HG02970 (cell line): ENCODE results near the gene LBH.

Experiments
- ATAC-seq: cut with Tn5 transposase; IDR thresholded peaks from one replicate; pipeline ENCODE4 v1.9.1; 2021; ENCODE audit warnings: mild to moderate bottlenecking, moderate library complexity, moderate number of reproducible peaks; ENCODE audit not compliant: unreplicated experiment, low FRiP score

The LBH gene

GRCh38 chr2:30233271-30234009 lies 2.1 kb downstream of the LBH start:
- no peak for ATAC-seq

GRCh38 chr2:30234180-30234971 lies 3.0 kb downstream of the LBH start:
- no peak for ATAC-seq

GRCh38 chr2:30235008-30235655 lies 3.8 kb downstream of the LBH start:
- no peak for ATAC-seq

- ATAC-seq, result no peak
Measured at GRCh38 chr2:30235859-30236535, 4.7 kb downstream of the LBH start.

- ATAC-seq, result no peak
Measured at GRCh38 chr2:30236591-30237238, 5.4 kb downstream of the LBH start.

GRCh38 chr2:30237239-30237965 lies 6.1 kb downstream of the LBH start:
- ATAC-seq, result no peak

- no peak for ATAC-seq
Measured at GRCh38 chr2:30237966-30238800, 6.8 kb downstream of the LBH start.

- ATAC-seq, result no peak
Measured at GRCh38 chr2:30239308-30239985, 8.1 kb downstream of the LBH start.

- ATAC-seq, result no peak
Measured at GRCh38 chr2:30239986-30240752, 8.8 kb downstream of the LBH start.

- no peak for ATAC-seq
Measured at GRCh38 chr2:30243231-30243630, 11.9 kb downstream of the LBH start.

GRCh38 chr2:30245364-30245763 lies 14.0 kb downstream of the LBH start:
- no peak for ATAC-seq

- ATAC-seq, result no peak
Measured at GRCh38 chr2:30248791-30249190, 17.5 kb downstream of the LBH start.

- no peak for ATAC-seq
Measured at GRCh38 chr2:30249354-30249753, 18.0 kb downstream of the LBH start.

GRCh38 chr2:30250421-30250820 lies 19.1 kb downstream of the LBH start:
- no peak for ATAC-seq

GRCh38 chr2:30252723-30253701 lies 21.7 kb downstream of the LBH start:
- no peak for ATAC-seq
